ENCODE results near the gene MORC1.
"Not testable (repeated sequence)": the region's sequence is repeated elsewhere in the genome, so short reads cannot be mapped to it uniquely, and the experiment has no call there.

MORC1 gene, protein sequence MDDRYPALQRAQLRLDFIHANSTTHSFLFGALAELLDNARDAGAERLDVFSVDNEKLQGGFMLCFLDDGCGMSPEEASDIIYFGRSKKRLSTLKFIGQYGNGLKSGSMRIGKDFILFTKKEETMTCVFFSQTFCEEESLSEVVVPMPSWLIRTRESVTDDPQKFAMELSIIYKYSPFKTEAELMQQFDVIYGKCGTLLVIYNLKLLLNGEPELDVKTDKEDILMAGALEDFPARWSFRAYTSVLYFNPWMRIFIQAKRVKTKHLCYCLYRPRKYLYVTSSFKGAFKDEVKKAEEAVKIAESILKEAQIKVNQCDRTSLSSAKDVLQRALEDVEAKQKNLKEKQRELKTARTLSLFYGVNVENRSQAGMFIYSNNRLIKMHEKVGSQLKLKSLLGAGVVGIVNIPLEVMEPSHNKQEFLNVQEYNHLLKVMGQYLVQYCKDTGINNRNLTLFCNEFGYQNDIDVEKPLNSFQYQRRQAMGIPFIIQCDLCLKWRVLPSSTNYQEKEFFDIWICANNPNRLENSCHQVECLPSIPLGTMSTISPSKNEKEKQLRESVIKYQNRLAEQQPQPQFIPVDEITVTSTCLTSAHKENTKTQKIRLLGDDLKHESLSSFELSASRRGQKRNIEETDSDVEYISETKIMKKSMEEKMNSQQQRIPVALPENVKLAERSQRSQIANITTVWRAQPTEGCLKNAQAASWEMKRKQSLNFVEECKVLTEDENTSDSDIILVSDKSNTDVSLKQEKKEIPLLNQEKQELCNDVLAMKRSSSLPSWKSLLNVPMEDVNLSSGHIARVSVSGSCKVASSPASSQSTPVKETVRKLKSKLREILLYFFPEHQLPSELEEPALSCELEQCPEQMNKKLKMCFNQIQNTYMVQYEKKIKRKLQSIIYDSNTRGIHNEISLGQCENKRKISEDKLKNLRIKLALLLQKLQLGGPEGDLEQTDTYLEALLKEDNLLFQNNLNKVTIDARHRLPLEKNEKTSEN

DNA sequence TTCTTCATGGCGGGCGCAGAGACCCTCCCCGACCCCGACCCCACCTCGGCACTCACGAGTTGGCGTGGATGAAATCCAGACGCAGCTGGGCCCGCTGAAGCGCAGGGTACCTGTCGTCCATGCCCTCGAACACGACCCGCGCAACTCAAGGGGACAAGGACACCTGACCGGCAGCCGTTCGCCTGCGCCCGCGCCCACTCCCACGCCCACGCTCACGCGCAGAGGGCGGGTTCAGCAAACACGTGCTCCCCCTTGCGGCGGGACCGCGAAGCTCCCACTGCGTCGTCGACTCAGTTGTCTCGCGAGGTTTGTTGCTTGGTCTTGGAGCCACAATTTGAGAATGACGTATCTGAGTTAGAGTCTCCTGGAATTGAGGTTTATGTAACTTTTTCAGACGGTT lies at the start of gene MORC1:
Gene MORC1 (minus strand): TSS at position 196 of the 400 bp plus-strand sequence. CDS start 75 bp downstream, at position 121.
- H3K27ac Mint-ChIP-seq = no peak within 1 kb of the TSS
- H3K4me1 Mint-ChIP-seq (ENCODE audit: low read depth) = peaks cover 7% of the 10 kb centered on the region
- peaks cover 5% of the 10 kb centered on the region for H3K9me3 Mint-ChIP-seq
- H3K4me3 Mint-ChIP-seq = no peak within 1 kb of the TSS
- H3K27me3 Mint-ChIP-seq = no peaks in the 10 kb centered on the region
- H3K36me3 Mint-ChIP-seq (ENCODE audit: low read depth) = peaks cover 3% of the 10 kb centered on the region

GRCh38 chr3:109165905-109166304 lies 48.0 kb upstream of the MORC1 start:
- Mint-ChIP-seq H3K9me3 (no peaks in the 10 kb centered on the region), H3K4me3 (no peak overlapping the region), H3K36me3 (ENCODE audit: low read depth) (no peaks in the 10 kb centered on the region), H3K4me1 (ENCODE audit: low read depth) (no peaks in the 10 kb centered on the region), H3K27me3 (no peaks in the 10 kb centered on the region), H3K27ac (no peak overlapping the region)

GRCh38 chr3:109161487-109162123 lies 43.7 kb upstream of the MORC1 start:
- Mint-ChIP-seq H3K4me3 (no peak overlapping the region), H3K4me1 (ENCODE audit: low read depth) (no peaks in the 10 kb centered on the region), H3K9me3 (no peaks in the 10 kb centered on the region), H3K36me3 (ENCODE audit: low read depth) (no peaks in the 10 kb centered on the region), H3K27ac (no peak overlapping the region), H3K27me3 (no peaks in the 10 kb centered on the region)

DNA sequence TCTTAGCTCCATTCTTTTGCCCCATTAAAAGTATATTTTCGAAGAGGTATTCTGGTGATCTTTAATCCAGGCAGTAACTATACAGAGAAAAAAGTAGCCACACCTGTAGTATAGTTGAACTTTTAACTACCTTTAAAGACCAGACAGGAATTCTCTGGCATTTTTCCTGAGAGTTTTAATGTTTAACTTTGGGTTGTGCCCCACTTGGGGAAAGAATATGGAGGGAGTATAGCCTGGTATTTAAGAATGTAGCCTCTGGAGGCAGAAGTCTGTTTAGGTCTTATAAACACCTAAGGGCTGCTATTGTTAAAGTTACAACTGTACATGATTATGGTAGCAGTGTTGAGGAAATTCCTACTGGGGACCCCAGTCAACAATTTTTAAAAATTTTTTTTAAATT lies 37.9 kb upstream of the MORC1 start:
- no peak overlapping the region for H3K4me3 Mint-ChIP-seq
- no peak overlapping the region for H3K27ac Mint-ChIP-seq
- H3K9me3 Mint-ChIP-seq = no peaks in the 10 kb centered on the region
- no peaks in the 10 kb centered on the region for H3K36me3 Mint-ChIP-seq (ENCODE audit: low read depth)
- H3K4me1 Mint-ChIP-seq (ENCODE audit: low read depth) = no peaks in the 10 kb centered on the region
- H3K27me3 Mint-ChIP-seq = peaks cover 4% of the 10 kb centered on the region

GRCh38 chr3:109154979-109155378 lies 37.0 kb upstream of the MORC1 start:
- H3K4me1 Mint-ChIP-seq (ENCODE audit: low read depth) = no peaks in the 10 kb centered on the region
- H3K4me3 Mint-ChIP-seq = no peak overlapping the region
- H3K27ac Mint-ChIP-seq = no peak overlapping the region
- no peaks in the 10 kb centered on the region for H3K9me3 Mint-ChIP-seq
- peaks cover 8% of the 10 kb centered on the region for H3K27me3 Mint-ChIP-seq
- H3K36me3 Mint-ChIP-seq (ENCODE audit: low read depth) = no peaks in the 10 kb centered on the region

- Mint-ChIP-seq H3K9me3 (peaks cover 4% of the 10 kb centered on the region), H3K4me3 (no peak overlapping the region), H3K4me1 (ENCODE audit: low read depth) (no peaks in the 10 kb centered on the region), H3K36me3 (ENCODE audit: low read depth) (no peaks in the 10 kb centered on the region), H3K27me3 (peaks cover 9% of the 10 kb centered on the region), H3K27ac (no peak overlapping the region)
These were observed 34.4 kb upstream of the MORC1 start for GRCh38 chr3:109152320-109152719.

DNA sequence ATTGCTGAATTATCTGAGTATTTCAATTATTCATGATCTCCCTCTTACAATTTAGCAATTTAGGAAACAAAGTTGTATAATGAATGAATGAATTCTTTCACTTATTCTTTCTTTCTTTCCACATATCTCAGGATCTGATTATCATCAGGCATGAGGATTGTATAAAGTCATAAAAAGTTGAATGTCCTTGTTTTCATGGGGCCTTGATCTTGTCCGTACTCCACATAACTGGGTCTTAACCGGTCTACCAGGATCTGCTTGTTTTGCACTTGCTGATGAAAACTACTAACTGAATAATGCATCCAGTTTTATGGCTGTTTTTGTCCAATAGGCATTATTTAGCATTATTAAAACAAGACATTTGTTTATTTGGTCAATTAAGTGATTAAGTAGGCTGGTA lies 31.1 kb upstream of the MORC1 start:
- Mint-ChIP-seq H3K36me3 (ENCODE audit: low read depth) (no peaks in the 10 kb centered on the region), H3K4me3 (no peak overlapping the region), H3K27ac (no peak overlapping the region), H3K9me3 (peaks cover 4% of the 10 kb centered on the region), H3K27me3 (peaks cover 12% of the 10 kb centered on the region), H3K4me1 (ENCODE audit: low read depth) (no peaks in the 10 kb centered on the region)

GRCh38 chr3:109143646-109144045 lies 25.7 kb upstream of the MORC1 start:
- Mint-ChIP-seq H3K4me1 (ENCODE audit: low read depth) (no peaks in the 10 kb centered on the region), H3K4me3 (no peak overlapping the region), H3K9me3 (no peaks in the 10 kb centered on the region), H3K27ac (no peak overlapping the region), H3K36me3 (ENCODE audit: low read depth) (no peaks in the 10 kb centered on the region), H3K27me3 (peaks cover 10% of the 10 kb centered on the region)

GRCh38 chr3:109140318-109140717 lies 22.4 kb upstream of the MORC1 start:
- peaks cover 10% of the 10 kb centered on the region for H3K27me3 Mint-ChIP-seq
- H3K4me1 Mint-ChIP-seq (ENCODE audit: low read depth) = no peaks in the 10 kb centered on the region
- H3K9me3 Mint-ChIP-seq = no peaks in the 10 kb centered on the region
- no peak overlapping the region for H3K4me3 Mint-ChIP-seq
- H3K27ac Mint-ChIP-seq = no peak overlapping the region
- no peaks in the 10 kb centered on the region for H3K36me3 Mint-ChIP-seq (ENCODE audit: low read depth)

DNA sequence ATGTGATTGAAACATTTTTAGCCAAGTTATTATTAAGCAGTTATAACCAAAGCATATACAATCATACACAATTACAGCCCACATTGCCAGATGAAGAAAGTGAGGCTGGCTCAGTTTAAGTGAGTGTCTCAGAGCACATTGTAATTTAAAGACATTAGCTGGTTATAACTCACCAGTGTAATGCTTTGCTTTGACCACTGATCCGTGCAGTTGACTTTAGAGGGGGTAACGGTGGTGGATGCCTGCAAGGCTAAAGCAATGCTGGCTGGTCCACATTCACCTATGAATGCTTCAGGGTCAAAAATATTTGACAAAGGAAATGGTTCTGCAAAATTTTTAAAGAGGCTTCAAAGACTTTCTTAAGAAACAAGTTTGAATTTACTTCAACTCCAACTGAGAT lies 19.8 kb upstream of the MORC1 start:
- H3K36me3 Mint-ChIP-seq (ENCODE audit: low read depth) = no peaks in the 10 kb centered on the region
- H3K9me3 Mint-ChIP-seq = no peaks in the 10 kb centered on the region
- H3K4me3 Mint-ChIP-seq = no peak overlapping the region
- peaks cover 7% of the 10 kb centered on the region for H3K27me3 Mint-ChIP-seq
- H3K4me1 Mint-ChIP-seq (ENCODE audit: low read depth) = no peaks in the 10 kb centered on the region
- H3K27ac Mint-ChIP-seq = no peak overlapping the region

- no peak within 1 kb of the TSS for H3K27ac Mint-ChIP-seq
- H3K4me1 Mint-ChIP-seq (ENCODE audit: low read depth) = no peaks in the 10 kb centered on the region
- no peaks in the 10 kb centered on the region for H3K36me3 Mint-ChIP-seq (ENCODE audit: low read depth)
- H3K4me3 Mint-ChIP-seq = no peak within 1 kb of the TSS
- H3K27me3 Mint-ChIP-seq = no peaks in the 10 kb centered on the region
- no peaks in the 10 kb centered on the region for H3K9me3 Mint-ChIP-seq
These were observed 18.6 kb upstream of the MORC1 start, which contains the start of gene C3orf85 for GRCh38 chr3:109136523-109136922. Gene C3orf85 (plus strand): TSS chr3:109136719. CDS start chr3:109136848, 129 bp downstream.

DNA sequence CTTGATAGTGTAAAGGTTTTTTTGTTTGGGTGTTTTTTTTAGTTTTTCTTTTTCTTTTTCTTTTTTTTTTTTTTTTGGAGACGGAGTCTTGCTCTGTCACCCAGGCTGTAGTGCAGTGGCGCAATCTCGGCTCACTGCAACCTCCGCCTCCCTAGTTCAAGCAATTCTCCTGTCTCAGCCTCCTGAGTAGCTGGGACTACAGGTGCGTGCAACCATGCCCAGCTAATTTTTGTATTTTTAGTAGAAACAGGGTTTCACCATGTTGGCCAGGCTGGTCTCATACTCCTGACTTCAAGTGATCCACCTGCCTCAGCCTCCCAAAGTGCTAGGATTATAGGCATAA lies 15.5 kb upstream of the MORC1 start:
- not testable (repeated sequence) for H3K27me3 Mint-ChIP-seq; H3K4me3 Mint-ChIP-seq; H3K9me3 Mint-ChIP-seq; H3K36me3 Mint-ChIP-seq (ENCODE audit: low read depth); H3K27ac Mint-ChIP-seq; H3K4me1 Mint-ChIP-seq (ENCODE audit: low read depth)

- H3K36me3 Mint-ChIP-seq (ENCODE audit: low read depth) = no peaks in the 10 kb centered on the region
- no peak overlapping the region for H3K4me3 Mint-ChIP-seq
- H3K27me3 Mint-ChIP-seq = no peaks in the 10 kb centered on the region
- H3K9me3 Mint-ChIP-seq = no peaks in the 10 kb centered on the region
- H3K27ac Mint-ChIP-seq = no peak overlapping the region
- H3K4me1 Mint-ChIP-seq (ENCODE audit: low read depth) = no peaks in the 10 kb centered on the region
These were observed 15.0 kb upstream of the MORC1 start for GRCh38 chr3:109132801-109133473.

DNA sequence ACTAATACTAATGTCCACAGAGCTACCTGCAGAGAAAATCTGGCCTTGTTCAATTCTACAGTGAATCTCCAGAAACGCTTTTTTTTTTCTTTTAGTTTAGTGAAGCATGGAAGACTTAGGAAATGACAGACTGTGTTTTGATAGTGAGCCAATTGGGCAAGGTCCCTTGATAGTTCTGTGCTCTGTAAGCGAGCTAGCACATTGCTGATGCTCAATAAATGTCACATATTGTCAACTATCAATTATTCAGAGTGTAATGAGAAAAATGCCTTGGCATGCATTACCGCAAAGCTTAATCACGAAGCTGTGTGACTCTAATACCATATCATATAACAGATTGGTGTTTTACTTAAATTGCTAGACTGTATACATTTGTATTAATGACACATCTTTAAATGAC lies 13.3 kb upstream of the MORC1 start:
- Mint-ChIP-seq H3K27ac (no peak overlapping the region), H3K4me3 (no peak overlapping the region), H3K36me3 (ENCODE audit: low read depth) (no peaks in the 10 kb centered on the region), H3K27me3 (no peaks in the 10 kb centered on the region), H3K4me1 (ENCODE audit: low read depth) (no peaks in the 10 kb centered on the region), H3K9me3 (no peaks in the 10 kb centered on the region)
